Caco-2 (cell line): ENCODE measurements around the gene NDRG2. TPM values are rescaled to one million over a fixed set of nuclear protein-coding genes. Genes with fewer than 3 reads are reported as not detected.

ENCODE experiments used
- BruUV-seq: library from RNA; stranded (reverse); fragments of 400-500 nt; replicated peaks from 2 replicates; lab custom pipeline; 2021; lab: Mats Ljungman, UMichigan
- CTCF ChIA-PET: fragments of 300-600 bp; sonication (Branson Sonifier 250); formaldehyde crosslinking; loops from one replicate; lab custom pipeline; 2022; ENCODE audit warnings: antibody characterized with exemption; lab: Charles Lee
- POLR2A ChIA-PET: fragments of 300-600 bp; sonication (Branson Sonifier 250); formaldehyde crosslinking; loops from one replicate; lab custom pipeline; 2022; ENCODE audit warnings: antibody characterized with exemption; lab: Charles Lee
- DNase-seq, 2 experiments: peaks; one replicate each; pipeline versions ENCODE4 v3.0.0 to v3.0.0-alpha.2; 2020 to 2022
- H3K27me3 ChIP-seq: replicated peaks from 2 replicates; pipeline ENCODE4 v1.6.0; 2011; ENCODE audit warnings: low read length; ENCODE audit not compliant: control insufficient read depth, insufficient read depth
- H3K36me3 ChIP-seq: 2 replicates; pipeline ENCODE4 v1.5.1; 2011; ENCODE audit warnings: low read length; ENCODE audit not compliant: control insufficient read depth, insufficient read depth
- H3K4me1 ChIP-seq: fragments of 250-450 bp; sonication (Bioruptor Pico); 2 replicates; pipeline ENCODE4 v1.5.1; 2020; ENCODE audit warnings: mild to moderate bottlenecking
- H3K4me3 ChIP-seq: 2 replicates; pipeline ENCODE4 v1.5.1; 2011; ENCODE audit warnings: low read depth, mild to moderate bottlenecking, control low read depth, low read length
- H3K9me3 ChIP-seq: fragments of 250-450 bp; sonication (Bioruptor Pico); 2 replicates; pipeline ENCODE4 v1.5.1; 2020; ENCODE audit warnings: mild to moderate bottlenecking, moderate library complexity
- H3K27ac Mint-ChIP-seq: one replicate; pipeline ENCODE4 v1.8.0; 2022; ENCODE audit warnings: mixed read lengths; ENCODE audit not compliant: unreplicated experiment
- H3K27me3 Mint-ChIP-seq: one replicate; pipeline ENCODE4 v1.8.0; 2022; ENCODE audit warnings: mixed read lengths; ENCODE audit not compliant: insufficient read depth, unreplicated experiment
- H3K36me3 Mint-ChIP-seq: one replicate; pipeline ENCODE4 v1.8.0; 2022; ENCODE audit warnings: mild to moderate bottlenecking, mixed read lengths; ENCODE audit not compliant: insufficient read depth, unreplicated experiment
- H3K4me1 Mint-ChIP-seq: one replicate; pipeline ENCODE4 v1.8.0; 2022; ENCODE audit warnings: low read depth, mixed read lengths; ENCODE audit not compliant: unreplicated experiment
- H3K4me3 Mint-ChIP-seq: one replicate; pipeline ENCODE4 v1.8.0; 2022; ENCODE audit warnings: mild to moderate bottlenecking, moderate library complexity, mixed read lengths; ENCODE audit not compliant: unreplicated experiment
- H3K9me3 Mint-ChIP-seq: one replicate; pipeline ENCODE4 v1.8.0; 2022; ENCODE audit warnings: mixed read lengths; ENCODE audit not compliant: unreplicated experiment
- intact Hi-C: fragments of 100-400 bp; cut with micrococcal nuclease; formaldehyde crosslinking; loops from one replicate; pipeline ENCODE4 v1.10.0; 2022; ENCODE audit not compliant: unreplicated experiment
- total RNA-seq: library from RNA; stranded (reverse); gene quantifications from 2 replicates; pipeline ENCODE4 v1.2.3, GENCODE V29; 2022
- TF ChIP-seq, protein P1 (sequence below), 2 experiments: fragments of 200-600 bp in 1 of 2; IDR thresholded peaks; 1 replicate in 1 of 2; 2 replicates in 1 of 2; pipeline versions ENCODE4 v1.5.1 to v1.8.0; 2011 to 2022; ENCODE audit warnings: antibody characterized with exemption in 1 of 2, control low read depth in 1 of 2, inconsistent platforms in 1 of 2, low read depth in 1 of 2, low read length in 1 of 2, mild to moderate bottlenecking in 1 of 2, moderate library complexity in 1 of 2; ENCODE audit not compliant: insufficient read depth in 1 of 2, severe bottlenecking in 1 of 2, unreplicated experiment in 1 of 2

Gene NDRG2
- total RNA-seq, 1 experiment from 2014 or later = 17.7 TPM

DNA sequence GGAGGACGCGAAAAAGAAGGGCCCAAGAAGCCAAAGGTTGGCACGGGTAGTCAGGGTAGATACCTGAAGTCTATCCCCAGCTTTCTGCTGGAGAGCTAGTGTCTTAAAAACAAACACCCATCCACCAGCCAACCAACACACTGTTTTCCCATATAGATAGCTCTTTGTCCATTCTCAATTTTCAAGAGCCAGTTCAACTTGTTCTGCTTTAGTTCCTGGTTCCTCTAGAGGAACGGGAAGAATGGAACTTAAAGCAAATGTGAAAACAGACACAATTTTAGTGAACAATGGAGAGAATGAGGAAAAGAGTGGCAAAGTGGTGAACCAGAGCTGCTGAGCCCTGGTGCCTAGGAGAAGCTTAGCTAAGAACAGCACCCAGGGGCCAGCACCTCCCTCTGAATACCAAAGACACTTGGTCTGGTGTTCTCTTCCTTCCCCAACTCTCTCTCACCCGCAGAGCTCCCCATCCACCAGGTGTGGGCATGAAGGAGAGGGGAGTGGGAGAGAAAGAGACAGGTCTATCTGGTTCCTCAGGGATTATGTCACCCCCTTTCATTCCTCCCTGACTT lies 3.8 kb downstream of the NDRG2 start:
- H3K27me3 ChIP-seq = no peaks in the 10 kb centered on the region
- DNase-seq = no peak
- Mint-ChIP-seq H3K27me3 (no peaks in the 10 kb centered on the region), H3K4me3 (no peak overlapping the region), H3K4me1 (peaks cover 11% of the 10 kb centered on the region), H3K9me3 (no peaks in the 10 kb centered on the region), H3K36me3 (peaks cover 7% of the 10 kb centered on the region), H3K27ac (no peak overlapping the region)
- no peak overlapping the region for H3K4me3 ChIP-seq
- no peaks in the 10 kb centered on the region for H3K9me3 ChIP-seq
- intact Hi-C loops = no loop called here
- CTCF ChIA-PET = no interaction called here
- TF ChIP-seq, protein P1, sequence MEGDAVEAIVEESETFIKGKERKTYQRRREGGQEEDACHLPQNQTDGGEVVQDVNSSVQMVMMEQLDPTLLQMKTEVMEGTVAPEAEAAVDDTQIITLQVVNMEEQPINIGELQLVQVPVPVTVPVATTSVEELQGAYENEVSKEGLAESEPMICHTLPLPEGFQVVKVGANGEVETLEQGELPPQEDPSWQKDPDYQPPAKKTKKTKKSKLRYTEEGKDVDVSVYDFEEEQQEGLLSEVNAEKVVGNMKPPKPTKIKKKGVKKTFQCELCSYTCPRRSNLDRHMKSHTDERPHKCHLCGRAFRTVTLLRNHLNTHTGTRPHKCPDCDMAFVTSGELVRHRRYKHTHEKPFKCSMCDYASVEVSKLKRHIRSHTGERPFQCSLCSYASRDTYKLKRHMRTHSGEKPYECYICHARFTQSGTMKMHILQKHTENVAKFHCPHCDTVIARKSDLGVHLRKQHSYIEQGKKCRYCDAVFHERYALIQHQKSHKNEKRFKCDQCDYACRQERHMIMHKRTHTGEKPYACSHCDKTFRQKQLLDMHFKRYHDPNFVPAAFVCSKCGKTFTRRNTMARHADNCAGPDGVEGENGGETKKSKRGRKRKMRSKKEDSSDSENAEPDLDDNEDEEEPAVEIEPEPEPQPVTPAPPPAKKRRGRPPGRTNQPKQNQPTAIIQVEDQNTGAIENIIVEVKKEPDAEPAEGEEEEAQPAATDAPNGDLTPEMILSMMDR (IDR thresholded peaks at IDR 0.05; ENCODE audit: insufficient read depth in 1 of 2, low read depth in 1 of 2, low read length in 1 of 2, severe bottlenecking in 1 of 2, unreplicated experiment in 1 of 2) = no peak
- peaks cover 9% of the 10 kb centered on the region; the same call in 1 of the 2 replicates for H3K4me1 ChIP-seq
- BruUV-seq = no TSS peak
- POLR2A ChIA-PET = no interaction called here
- no peaks in the 10 kb centered on the region for H3K36me3 ChIP-seq

DNA sequence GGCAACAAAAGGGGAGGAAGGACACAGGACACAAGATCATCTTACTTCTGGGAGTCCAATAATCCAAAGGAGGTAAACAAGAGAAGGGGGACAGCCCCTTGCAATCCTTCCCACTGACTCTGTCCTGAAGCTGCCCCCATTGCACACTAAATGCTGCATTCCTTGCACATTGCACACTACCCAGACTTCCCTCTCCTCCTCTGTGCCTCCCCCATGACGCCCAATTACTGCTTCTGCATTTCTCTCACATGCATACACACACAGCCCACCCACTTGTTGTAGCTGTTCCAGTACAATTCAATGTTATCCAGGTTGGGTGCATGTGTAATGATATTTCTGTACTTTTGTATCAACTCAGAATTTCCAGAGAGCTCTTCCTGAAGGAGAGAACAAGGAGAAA lies 5.5 kb downstream of the NDRG2 start:
- TF ChIP-seq, protein P1 (IDR thresholded peaks at IDR 0.05; ENCODE audit: insufficient read depth in 1 of 2, low read depth in 1 of 2, low read length in 1 of 2, severe bottlenecking in 1 of 2, unreplicated experiment in 1 of 2) = no peak
- H3K27me3 ChIP-seq = no peaks in the 10 kb centered on the region
- H3K9me3 ChIP-seq = no peaks in the 10 kb centered on the region
- H3K4me3 ChIP-seq = no peak overlapping the region
- H3K27ac Mint-ChIP-seq = no peak overlapping the region
- H3K4me3 Mint-ChIP-seq = no peak overlapping the region
- peaks cover 18% of the 10 kb centered on the region for H3K4me1 Mint-ChIP-seq
- no peak for DNase-seq
- H3K36me3 Mint-ChIP-seq = peaks cover 7% of the 10 kb centered on the region
- intact Hi-C loops = loop anchor here (5.0 kb wide), 1 partner anchor 38 kb away; the partner anchor contains the start of gene RNASE8
- peaks cover 6% of the 10 kb centered on the region; the same call in 1 of the 2 replicates for H3K4me1 ChIP-seq
- POLR2A ChIA-PET = no interaction called here
- CTCF ChIA-PET = no interaction called here
- no peaks in the 10 kb centered on the region for H3K9me3 Mint-ChIP-seq
- H3K36me3 ChIP-seq = no peaks in the 10 kb centered on the region
- BruUV-seq = no TSS peak
- H3K27me3 Mint-ChIP-seq = no peaks in the 10 kb centered on the region

DNA sequence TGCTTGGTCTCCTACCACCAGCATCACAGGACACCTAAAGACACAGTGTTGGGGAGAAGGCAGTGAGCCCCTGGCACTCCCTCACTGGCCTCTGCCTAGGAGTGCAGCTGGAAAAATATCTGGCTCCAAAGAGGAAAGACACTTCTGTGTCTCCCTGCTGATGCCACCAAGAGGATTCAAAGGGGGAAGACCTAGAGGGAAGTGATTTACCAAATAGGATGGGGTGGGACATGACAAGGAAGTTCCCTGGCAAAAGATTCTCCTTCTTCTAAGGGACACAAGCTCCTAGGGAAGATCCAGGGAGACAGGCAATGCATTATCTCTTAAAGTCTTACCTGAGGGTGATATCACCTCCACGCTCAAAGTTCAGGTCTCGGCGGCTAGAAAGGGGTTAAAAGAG lies 6.1 kb downstream of the NDRG2 start:
- no peak overlapping the region for H3K27ac Mint-ChIP-seq
- H3K27me3 ChIP-seq = no peaks in the 10 kb centered on the region
- intact Hi-C loops = loop anchor here (5.0 kb wide), 1 partner anchor 39 kb away; the partner anchor contains the start of gene RNASE8
- H3K4me1 Mint-ChIP-seq = peaks cover 18% of the 10 kb centered on the region
- H3K36me3 Mint-ChIP-seq = peaks cover 7% of the 10 kb centered on the region
- no peak for DNase-seq
- H3K4me1 ChIP-seq = peaks cover 5% of the 10 kb centered on the region; the same call in 1 of the 2 replicates
- POLR2A ChIA-PET = no interaction called here
- H3K4me3 Mint-ChIP-seq = no peak overlapping the region
- CTCF ChIA-PET = no interaction called here
- H3K36me3 ChIP-seq = no peaks in the 10 kb centered on the region
- no peak overlapping the region for H3K4me3 ChIP-seq
- no peaks in the 10 kb centered on the region for H3K9me3 ChIP-seq
- BruUV-seq = no TSS peak
- TF ChIP-seq, protein P1 (IDR thresholded peaks at IDR 0.05; ENCODE audit: insufficient read depth in 1 of 2, low read depth in 1 of 2, low read length in 1 of 2, severe bottlenecking in 1 of 2, unreplicated experiment in 1 of 2) = no peak
- H3K27me3 Mint-ChIP-seq = no peaks in the 10 kb centered on the region
- no peaks in the 10 kb centered on the region for H3K9me3 Mint-ChIP-seq
